Measurements from ENCODE around the gene TMEM260.

The TMEM260 gene

DNA sequence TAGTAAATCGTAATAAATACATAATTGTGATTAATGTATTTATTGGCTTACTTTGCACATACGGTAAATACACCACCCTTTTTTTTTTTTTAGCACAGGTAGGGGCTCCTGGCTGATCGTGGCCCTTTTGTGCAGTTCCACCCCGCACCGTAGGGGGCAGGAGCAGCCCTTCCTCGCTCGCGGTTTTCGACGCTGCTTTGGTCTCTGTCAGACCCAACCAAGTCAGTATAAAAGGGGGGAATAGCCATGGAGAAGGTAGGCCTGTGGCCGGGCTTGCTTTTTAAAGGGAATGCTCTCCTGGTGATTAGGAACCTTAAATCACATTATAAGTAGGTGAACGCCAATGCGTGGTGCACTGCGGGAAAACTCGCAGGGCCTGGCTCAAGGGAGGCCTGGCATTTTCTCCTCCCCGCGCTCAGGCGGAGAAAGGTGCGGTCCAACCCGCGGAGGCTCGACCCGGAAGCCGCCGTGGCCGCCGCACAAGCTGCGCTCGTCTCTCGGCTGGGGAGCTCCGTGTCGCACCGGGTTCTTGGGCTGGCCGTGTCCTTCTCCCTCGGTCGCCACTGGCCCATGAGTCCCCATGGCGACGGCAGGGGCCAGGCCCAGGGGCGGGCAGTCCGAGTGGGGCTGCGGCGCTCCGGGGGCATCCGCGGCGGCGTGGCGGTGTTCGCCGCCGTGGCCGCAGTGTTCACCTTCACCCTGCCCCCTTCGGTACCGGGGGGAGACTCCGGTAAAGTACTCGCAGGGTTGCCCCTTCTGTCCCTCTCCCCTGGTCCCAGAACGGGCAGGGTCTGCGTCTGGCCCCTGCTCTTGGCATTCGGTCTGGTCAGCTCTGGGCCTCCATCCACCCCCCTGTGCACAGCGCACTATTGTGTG lies at the start of gene TMEM260:
Gene TMEM260 (plus strand): TSS at position 454 of the 876 bp plus-strand sequence. CDS start 117 bp downstream, at position 571.
- peak within 1 kb of the TSS; percentile 97 for H3K27ac ChIP-seq
- no peaks in the 10 kb centered on the region for H3K27me3 ChIP-seq (replicated peaks)
- peak; percentile 66 for DNase-seq
- peak within 1 kb of the TSS; percentile 84 for H3K4me3 ChIP-seq (ENCODE audit: low read depth, low read length)
- TF ChIP-seq CTCF (IDR thresholded peaks at IDR 0.05; ENCODE audit: low read depth, low read length, missing control alignments): peak; percentile 95
- peaks cover 3% of the 10 kb centered on the region for H3K36me3 ChIP-seq (replicated peaks)
- in situ Hi-C loops (cut with HindIII; ENCODE audit: low pct_ligation_motif_present, low sequenced_read_pairs): no loop called here

DNA sequence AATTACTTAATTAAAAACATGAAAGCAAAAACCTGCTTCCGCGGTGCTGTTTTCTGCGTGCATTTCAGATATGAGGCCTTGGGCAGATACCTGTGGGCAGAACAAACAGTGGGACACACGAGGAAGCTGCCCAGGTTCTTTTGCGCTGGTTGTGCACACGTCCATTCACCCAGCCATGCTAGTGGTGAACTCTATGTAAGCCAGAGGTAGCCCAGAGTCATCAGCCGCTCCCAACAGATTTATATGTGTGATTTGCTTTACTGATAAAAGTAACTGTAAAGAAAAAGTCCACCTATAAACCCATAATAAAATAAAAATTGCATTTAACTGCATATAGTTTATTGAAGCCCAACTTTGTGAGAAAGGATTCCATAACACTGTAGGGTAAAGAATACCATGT lies 47.1 kb upstream of the TMEM260 start:
- TF ChIP-seq CTCF (IDR thresholded peaks at IDR 0.05; ENCODE audit: low read depth, low read length, missing control alignments): no peak
- H3K4me3 ChIP-seq (ENCODE audit: low read depth, low read length): no peak overlapping the region
- in situ Hi-C loops (cut with HindIII; ENCODE audit: low pct_ligation_motif_present, low sequenced_read_pairs): no loop called here
- no peaks in the 10 kb centered on the region for H3K36me3 ChIP-seq (replicated peaks)
- DNase-seq: no peak
- no peak overlapping the region for H3K27ac ChIP-seq
- H3K27me3 ChIP-seq (replicated peaks): no peaks in the 10 kb centered on the region

GRCh38 chr14:56534656-56535055 lies 44.9 kb upstream of the TMEM260 start:
- no peak for TF ChIP-seq CTCF (IDR thresholded peaks at IDR 0.05; ENCODE audit: low read depth, low read length, missing control alignments)
- Histone ChIP-seq H3K36me3 (replicated peaks) (no peaks in the 10 kb centered on the region), H3K4me3 (ENCODE audit: low read depth, low read length) (no peak overlapping the region), H3K27me3 (replicated peaks) (no peaks in the 10 kb centered on the region), H3K27ac (no peak overlapping the region)
- DNase-seq: no peak
- in situ Hi-C loops (cut with HindIII; ENCODE audit: low pct_ligation_motif_present, low sequenced_read_pairs): no loop called here

- H3K4me3 ChIP-seq (ENCODE audit: low read depth, low read length): no peak overlapping the region
- H3K36me3 ChIP-seq (replicated peaks): no peaks in the 10 kb centered on the region
- H3K27me3 ChIP-seq (replicated peaks): no peaks in the 10 kb centered on the region
- in situ Hi-C loops (cut with HindIII; ENCODE audit: low pct_ligation_motif_present, low sequenced_read_pairs): no loop called here
- no peak for TF ChIP-seq CTCF (IDR thresholded peaks at IDR 0.05; ENCODE audit: low read depth, low read length, missing control alignments)
- no peak for DNase-seq
- H3K27ac ChIP-seq: no peak overlapping the region
Observed at GRCh38 chr14:56539862-56540261, 39.7 kb upstream of the TMEM260 start.

GRCh38 chr14:56543436-56543835 lies 36.2 kb upstream of the TMEM260 start:
- in situ Hi-C loops (cut with HindIII; ENCODE audit: low pct_ligation_motif_present, low sequenced_read_pairs): no loop called here
- TF ChIP-seq CTCF (IDR thresholded peaks at IDR 0.05; ENCODE audit: low read depth, low read length, missing control alignments): no peak
- Histone ChIP-seq H3K27me3 (replicated peaks) (no peaks in the 10 kb centered on the region), H3K27ac (no peak overlapping the region), H3K4me3 (ENCODE audit: low read depth, low read length) (no peak overlapping the region), H3K36me3 (replicated peaks) (no peaks in the 10 kb centered on the region)
- no peak for DNase-seq
